ENCODE data around the gene MAGEA10.

The MAGEA10 gene

GRCh38 chrX:152086141-152086540 is 52.2 kb downstream of the MAGEA10 start:
- TF ChIP-seq, protein P1, sequence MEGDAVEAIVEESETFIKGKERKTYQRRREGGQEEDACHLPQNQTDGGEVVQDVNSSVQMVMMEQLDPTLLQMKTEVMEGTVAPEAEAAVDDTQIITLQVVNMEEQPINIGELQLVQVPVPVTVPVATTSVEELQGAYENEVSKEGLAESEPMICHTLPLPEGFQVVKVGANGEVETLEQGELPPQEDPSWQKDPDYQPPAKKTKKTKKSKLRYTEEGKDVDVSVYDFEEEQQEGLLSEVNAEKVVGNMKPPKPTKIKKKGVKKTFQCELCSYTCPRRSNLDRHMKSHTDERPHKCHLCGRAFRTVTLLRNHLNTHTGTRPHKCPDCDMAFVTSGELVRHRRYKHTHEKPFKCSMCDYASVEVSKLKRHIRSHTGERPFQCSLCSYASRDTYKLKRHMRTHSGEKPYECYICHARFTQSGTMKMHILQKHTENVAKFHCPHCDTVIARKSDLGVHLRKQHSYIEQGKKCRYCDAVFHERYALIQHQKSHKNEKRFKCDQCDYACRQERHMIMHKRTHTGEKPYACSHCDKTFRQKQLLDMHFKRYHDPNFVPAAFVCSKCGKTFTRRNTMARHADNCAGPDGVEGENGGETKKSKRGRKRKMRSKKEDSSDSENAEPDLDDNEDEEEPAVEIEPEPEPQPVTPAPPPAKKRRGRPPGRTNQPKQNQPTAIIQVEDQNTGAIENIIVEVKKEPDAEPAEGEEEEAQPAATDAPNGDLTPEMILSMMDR (conservative IDR thresholded peaks at IDR 0.05; ENCODE audit: low read depth) = no peak
- no peak for DNase-seq (ENCODE audit: low spot score)
- ChIA-PET CTCF (interaction anchor here (0.9 kb wide), 1 partner anchor 210 kb away, joined by 3 read pairs; no protein-coding TSS in a partner anchor), POLR2A (ENCODE audit: low non-redundant PET) (no interaction called here)
- H3K27ac ChIP-seq = no peak overlapping the region

Measured in RWPE1 (cell line).